Type B pancreatic cell (in vitro differentiated cells): ENCODE data around the gene GPC5. TPM values are rescaled to one million over a fixed set of nuclear protein-coding genes. Genes with fewer than 3 reads are reported as not detected.

Source experiments
- DNase-seq: peaks from one replicate; pipeline ENCODE4 v3.0.0; 2021; ENCODE audit warnings: mixed read lengths; ENCODE audit not compliant: unreplicated experiment; ENCODE audit errors: extremely low spot score
- H3K27ac Mint-ChIP-seq: 2 replicates; pipeline ENCODE4 v1.8.0; 2021; ENCODE audit warnings: mild to moderate bottlenecking, mixed read lengths
- H3K27me3 Mint-ChIP-seq: 2 replicates; pipeline ENCODE4 v1.8.0; 2021; ENCODE audit warnings: mixed read lengths
- H3K36me3 Mint-ChIP-seq: 2 replicates; pipeline ENCODE4 v1.8.0; 2021; ENCODE audit warnings: mixed read lengths
- H3K4me1 Mint-ChIP-seq: one replicate; pipeline ENCODE4 v1.8.0; 2021; ENCODE audit warnings: mixed read lengths; ENCODE audit not compliant: unreplicated experiment
- H3K4me3 Mint-ChIP-seq: 2 replicates; pipeline ENCODE4 v1.8.0; 2021; ENCODE audit warnings: mild to moderate bottlenecking, mixed read lengths
- H3K9me3 Mint-ChIP-seq: 2 replicates; pipeline ENCODE4 v1.8.0; 2021; ENCODE audit warnings: mixed read lengths
- total RNA-seq: library from RNA; stranded (reverse); gene quantifications from 2 replicates; pipeline ENCODE4 v1.2.1, GENCODE V29; 2021; ENCODE audit warnings: low replicate concordance
- TF ChIP-seq, protein P1 (sequence below): fragments of 200-600 bp; sonication (generic); conservative IDR thresholded peaks from 2 replicates; pipeline ENCODE4 v1.5.0; 2021; ENCODE audit warnings: antibody characterized with exemption, mild to moderate bottlenecking

The GPC5 gene
- total RNA-seq, 1 donor from 2014 or later, result 2.8 TPM

DNA sequence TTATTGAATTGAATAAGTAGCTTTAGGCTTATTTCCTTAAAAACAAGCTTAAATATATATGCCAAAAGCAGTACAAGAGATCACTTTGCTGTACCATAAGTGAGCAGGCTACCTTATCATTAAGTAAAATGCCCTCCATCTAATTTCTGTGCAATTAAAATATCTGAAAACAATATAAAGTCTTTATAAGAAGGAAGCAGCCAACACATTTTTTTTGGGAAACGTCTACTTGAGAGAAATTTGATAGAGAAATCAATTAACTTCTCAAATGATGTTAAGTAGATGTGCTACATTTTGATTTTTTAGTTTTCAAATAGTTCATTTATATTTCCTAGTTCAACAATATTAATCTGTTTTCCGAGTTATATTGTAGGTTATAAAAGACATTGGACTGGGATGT lies 52.5 kb downstream of the GPC5 start:
- Mint-ChIP-seq H3K27me3 (no peaks in the 10 kb centered on the region), H3K27ac (no peak overlapping the region), H3K4me1 (no peaks in the 10 kb centered on the region), H3K9me3 (no peaks in the 10 kb centered on the region), H3K36me3 (no peaks in the 10 kb centered on the region), H3K4me3 (no peak overlapping the region)
- TF ChIP-seq, protein P1, sequence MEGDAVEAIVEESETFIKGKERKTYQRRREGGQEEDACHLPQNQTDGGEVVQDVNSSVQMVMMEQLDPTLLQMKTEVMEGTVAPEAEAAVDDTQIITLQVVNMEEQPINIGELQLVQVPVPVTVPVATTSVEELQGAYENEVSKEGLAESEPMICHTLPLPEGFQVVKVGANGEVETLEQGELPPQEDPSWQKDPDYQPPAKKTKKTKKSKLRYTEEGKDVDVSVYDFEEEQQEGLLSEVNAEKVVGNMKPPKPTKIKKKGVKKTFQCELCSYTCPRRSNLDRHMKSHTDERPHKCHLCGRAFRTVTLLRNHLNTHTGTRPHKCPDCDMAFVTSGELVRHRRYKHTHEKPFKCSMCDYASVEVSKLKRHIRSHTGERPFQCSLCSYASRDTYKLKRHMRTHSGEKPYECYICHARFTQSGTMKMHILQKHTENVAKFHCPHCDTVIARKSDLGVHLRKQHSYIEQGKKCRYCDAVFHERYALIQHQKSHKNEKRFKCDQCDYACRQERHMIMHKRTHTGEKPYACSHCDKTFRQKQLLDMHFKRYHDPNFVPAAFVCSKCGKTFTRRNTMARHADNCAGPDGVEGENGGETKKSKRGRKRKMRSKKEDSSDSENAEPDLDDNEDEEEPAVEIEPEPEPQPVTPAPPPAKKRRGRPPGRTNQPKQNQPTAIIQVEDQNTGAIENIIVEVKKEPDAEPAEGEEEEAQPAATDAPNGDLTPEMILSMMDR, result no peak
- no peak for DNase-seq

DNA sequence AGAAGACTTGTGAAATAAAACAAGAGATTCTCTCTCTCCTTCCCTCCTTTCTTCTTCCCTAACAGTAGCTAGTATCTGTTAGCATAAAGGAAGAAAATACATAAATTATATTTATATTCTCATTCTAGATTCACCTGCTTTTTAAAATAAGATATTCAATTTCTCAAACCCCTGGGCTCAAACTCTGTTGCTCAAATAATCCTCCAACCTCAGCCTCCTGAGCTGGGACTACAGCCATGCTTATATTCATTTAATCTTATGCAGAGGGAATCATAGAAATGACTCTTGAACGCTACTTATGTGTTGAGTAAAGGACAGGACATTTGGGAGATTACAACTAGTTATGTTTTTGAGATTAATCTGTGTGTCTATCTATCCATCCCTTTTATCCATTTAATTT lies 56.2 kb downstream of the GPC5 start:
- Mint-ChIP-seq H3K27ac (no peak overlapping the region), H3K27me3 (no peaks in the 10 kb centered on the region), H3K9me3 (no peaks in the 10 kb centered on the region), H3K36me3 (no peaks in the 10 kb centered on the region), H3K4me1 (no peaks in the 10 kb centered on the region), H3K4me3 (no peak overlapping the region)
- TF ChIP-seq, protein P1, result no peak
- no peak for DNase-seq

DNA sequence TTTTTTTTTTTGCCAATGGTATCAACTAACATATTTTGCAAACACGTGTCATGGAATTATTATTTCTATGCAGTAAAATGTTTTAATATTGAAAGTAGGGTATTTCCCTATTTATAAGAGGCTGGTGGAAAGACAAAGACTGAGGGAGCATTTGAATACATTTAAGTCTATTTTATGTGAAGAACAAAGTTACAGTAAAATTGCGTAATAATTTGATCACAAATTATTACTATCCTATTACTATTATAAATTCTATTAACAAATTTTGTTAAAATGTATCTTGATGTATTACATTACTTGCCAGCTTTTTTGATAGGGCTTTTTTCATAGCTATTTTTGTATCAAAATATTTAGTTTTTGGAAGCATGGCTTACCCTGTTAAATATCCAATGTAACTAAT lies 58.4 kb downstream of the GPC5 start:
- no peak overlapping the region for H3K27ac Mint-ChIP-seq
- H3K27me3 Mint-ChIP-seq, result no peaks in the 10 kb centered on the region
- no peaks in the 10 kb centered on the region for H3K36me3 Mint-ChIP-seq
- TF ChIP-seq, protein P1, result no peak
- no peak for DNase-seq
- H3K9me3 Mint-ChIP-seq, result no peaks in the 10 kb centered on the region
- H3K4me1 Mint-ChIP-seq, result no peaks in the 10 kb centered on the region
- no peak overlapping the region for H3K4me3 Mint-ChIP-seq

DNA sequence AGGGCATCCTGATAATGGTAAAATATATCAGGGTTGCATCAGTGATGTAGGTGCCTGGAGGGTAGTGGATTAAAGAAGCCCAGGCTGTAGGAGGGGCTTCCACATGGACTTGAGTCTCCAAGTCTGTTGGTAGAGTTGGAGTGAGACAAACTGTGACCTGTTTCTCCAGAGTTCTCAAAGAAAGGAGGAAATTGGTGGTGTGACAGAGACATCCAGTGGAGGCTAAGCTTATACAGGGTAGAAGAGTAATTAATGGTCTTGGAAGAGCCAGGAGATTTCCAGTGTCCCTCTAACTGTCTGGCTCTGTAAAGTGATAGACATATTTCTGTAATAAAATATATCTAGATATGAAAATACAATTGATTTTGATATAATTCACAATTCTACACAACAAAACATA lies 61.1 kb downstream of the GPC5 start:
- Mint-ChIP-seq H3K27me3 (no peaks in the 10 kb centered on the region), H3K4me1 (no peaks in the 10 kb centered on the region), H3K9me3 (no peaks in the 10 kb centered on the region), H3K4me3 (no peak overlapping the region), H3K27ac (no peak overlapping the region), H3K36me3 (no peaks in the 10 kb centered on the region)
- no peak for DNase-seq
- TF ChIP-seq, protein P1, result no peak

DNA sequence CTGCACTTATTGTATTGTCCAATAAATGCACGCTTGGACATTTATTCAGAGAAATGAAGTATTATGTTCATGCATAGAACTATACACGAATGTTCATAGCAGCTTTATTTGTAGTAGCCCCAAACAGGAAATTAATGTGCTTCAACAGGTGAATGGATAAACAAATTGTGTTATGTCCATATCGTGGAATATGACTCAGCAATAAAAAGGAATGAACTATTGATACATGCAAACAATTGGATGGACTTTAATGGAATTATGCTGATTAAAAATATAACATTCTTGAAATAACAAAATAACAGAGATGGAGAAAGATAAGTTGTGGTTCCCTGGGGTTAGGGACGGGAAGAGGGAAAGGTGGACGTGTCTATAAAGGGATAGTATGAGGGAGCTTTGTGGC lies 65.9 kb downstream of the GPC5 start:
- Mint-ChIP-seq H3K27ac (no peak overlapping the region), H3K36me3 (no peaks in the 10 kb centered on the region), H3K4me3 (no peak overlapping the region), H3K27me3 (no peaks in the 10 kb centered on the region), H3K9me3 (no peaks in the 10 kb centered on the region), H3K4me1 (no peaks in the 10 kb centered on the region)
- TF ChIP-seq, protein P1, result no peak
- no peak for DNase-seq

DNA sequence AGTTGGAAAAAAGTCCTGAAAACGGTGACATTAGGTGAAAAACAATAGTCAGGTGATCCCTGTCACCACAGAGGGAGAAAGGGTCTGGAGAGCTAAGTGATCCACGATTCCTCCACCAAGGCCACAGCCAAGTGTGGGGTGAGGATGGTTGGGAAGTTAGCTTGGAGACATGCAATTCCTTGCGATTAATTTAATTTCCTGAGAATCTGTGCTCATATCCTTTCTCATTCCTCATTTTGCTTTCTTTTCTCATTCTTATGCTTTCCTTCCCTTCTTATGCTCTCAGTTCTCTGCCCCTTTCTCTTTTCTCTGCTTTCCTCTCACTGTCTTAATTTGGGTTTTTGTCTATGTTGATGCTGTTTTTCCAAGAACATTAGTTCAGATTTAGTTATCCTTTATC lies 68.8 kb downstream of the GPC5 start:
- no peaks in the 10 kb centered on the region for H3K4me1 Mint-ChIP-seq
- H3K4me3 Mint-ChIP-seq, result no peak overlapping the region
- H3K27me3 Mint-ChIP-seq, result peaks cover 4% of the 10 kb centered on the region
- TF ChIP-seq, protein P1, result no peak
- no peak overlapping the region for H3K27ac Mint-ChIP-seq
- no peaks in the 10 kb centered on the region for H3K36me3 Mint-ChIP-seq
- DNase-seq, result no peak
- no peaks in the 10 kb centered on the region for H3K9me3 Mint-ChIP-seq
